CD4-positive, alpha-beta T cell treated with Interleukin-1 beta for 1 hour (primary cell): ENCODE results near the gene SNX18.

Experiments used
- DNase-seq, 2 donors: peaks; one replicate each; pipeline ENCODE4 v3.0.0-alpha.2; 2020 to 2022

SNX18 gene

DNA sequence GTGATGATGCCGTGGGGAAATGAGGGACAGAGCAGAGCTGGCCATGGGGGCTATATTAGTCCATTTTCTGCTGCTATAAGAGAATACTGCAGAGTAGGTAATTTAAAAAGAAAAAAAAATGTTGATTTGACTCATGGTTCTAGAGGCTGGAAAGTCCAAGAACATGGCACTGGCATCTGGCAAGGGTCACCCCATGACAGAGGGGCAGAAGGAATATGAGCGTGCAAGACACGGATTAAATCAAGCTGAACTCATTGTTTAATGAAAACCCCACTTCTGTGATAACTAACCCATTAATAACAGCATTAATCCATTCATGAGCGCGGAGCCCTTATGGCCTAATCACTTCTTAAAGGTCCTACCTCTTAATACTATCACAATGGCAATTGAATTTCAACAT lies 68.8 kb downstream of the SNX18 start:
- DNase-seq, result no peak

DNA sequence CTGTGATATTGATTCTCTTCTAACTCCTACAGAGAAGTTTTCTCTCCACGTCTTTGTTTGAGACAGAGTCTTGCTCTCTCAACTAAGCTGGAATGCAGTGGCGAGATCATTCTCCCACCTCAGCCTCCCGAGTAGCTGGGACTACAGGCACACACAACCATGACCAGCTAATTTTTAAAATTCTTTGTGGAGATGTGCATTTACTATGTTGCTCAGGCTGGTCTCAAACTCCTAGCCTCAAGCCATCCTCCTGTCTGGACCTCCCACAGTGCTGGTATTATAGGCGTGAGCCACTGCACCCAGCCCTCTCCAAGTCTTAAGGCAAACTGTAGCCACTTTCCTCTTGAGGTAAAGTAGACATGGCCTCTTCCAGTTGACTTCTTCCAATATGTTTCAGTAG lies 72.2 kb downstream of the SNX18 start:
- no peak for DNase-seq

DNA sequence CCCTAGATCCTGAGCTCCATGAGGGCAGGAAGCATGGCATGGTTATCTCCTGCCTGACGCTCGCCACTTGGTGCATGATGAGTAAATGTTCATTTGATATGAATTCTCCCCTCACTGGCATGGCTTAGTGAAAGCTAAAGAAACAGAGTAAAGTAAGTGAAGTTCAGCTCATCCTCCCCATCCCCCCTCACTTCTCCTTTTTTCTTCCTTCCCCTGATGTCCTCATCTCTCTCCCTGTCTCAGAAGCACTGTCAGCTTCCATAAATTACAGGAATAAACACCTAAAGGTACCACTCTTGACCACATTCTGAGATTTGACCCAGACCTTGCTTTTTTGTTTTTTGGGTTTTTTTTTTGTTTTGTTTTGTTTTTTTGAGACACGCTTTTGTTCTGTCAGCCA lies 73.3 kb downstream of the SNX18 start:
- no peak for DNase-seq

DNA sequence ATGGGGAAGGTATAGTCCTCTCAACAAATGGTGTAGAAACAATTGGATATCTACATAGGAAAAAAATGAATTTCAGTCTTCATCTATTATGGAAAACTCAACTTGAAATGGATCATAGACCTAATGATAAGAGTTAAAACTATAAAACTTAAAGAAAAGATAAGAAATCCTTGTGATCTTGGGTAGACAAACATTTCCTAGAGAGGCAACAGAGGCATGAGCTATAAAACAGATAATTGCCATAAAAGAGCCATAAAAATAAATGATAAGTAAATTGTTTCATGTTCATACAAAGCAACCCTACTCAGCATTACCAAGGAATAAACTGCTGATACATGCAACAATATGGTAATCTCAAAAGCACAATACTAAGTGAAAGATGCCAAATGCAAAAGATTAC lies 76.2 kb downstream of the SNX18 start:
- DNase-seq, result no peak

DNA sequence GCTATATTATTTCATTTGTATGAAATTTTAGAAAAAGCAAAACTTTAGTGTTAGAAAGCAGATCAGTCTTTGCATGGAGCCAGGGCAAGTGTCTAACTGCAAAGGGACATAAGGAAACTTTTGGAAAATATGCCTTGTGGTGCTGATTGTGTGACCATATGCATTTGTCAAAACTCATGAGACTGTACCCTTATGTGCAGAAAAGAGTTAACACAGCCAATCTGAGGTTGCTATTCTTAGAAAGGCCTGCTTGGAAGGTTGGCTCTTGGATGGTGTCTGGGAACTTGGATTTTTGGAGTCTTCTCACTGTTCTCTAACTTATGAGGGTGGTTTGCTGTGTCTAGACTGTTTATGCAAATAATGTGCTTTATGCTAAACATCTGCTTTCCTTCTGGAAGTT lies 76.6 kb downstream of the SNX18 start:
- no peak for DNase-seq

DNA sequence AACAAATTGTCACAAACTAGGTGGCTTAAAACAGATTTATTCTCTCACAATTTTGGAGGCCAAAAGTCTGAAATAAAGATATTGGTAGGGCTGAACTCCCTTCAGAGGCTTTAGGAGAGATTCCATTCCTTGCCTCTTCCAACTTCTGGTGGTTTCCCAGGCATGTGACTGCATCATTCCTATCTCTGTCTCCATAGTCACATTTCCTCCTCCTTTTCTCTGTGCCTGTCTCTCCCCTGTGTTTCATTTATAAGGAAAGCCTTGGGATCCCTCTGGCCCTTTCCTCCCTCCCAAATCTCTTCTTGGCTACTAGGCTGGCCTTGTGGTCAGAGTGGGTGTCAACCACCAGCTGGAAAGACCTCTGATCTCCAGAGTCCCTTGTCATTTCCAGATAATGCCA lies 78.2 kb downstream of the SNX18 start:
- no peak for DNase-seq
